CD4-positive, alpha-beta T cell treated with Interferon gamma for 1 hour (primary cell): ENCODE measurements around the gene ZNF516.

Experiments
- DNase-seq: peaks from one replicate; pipeline ENCODE4 v3.0.0-alpha.2; 2020

ZNF516 gene

DNA sequence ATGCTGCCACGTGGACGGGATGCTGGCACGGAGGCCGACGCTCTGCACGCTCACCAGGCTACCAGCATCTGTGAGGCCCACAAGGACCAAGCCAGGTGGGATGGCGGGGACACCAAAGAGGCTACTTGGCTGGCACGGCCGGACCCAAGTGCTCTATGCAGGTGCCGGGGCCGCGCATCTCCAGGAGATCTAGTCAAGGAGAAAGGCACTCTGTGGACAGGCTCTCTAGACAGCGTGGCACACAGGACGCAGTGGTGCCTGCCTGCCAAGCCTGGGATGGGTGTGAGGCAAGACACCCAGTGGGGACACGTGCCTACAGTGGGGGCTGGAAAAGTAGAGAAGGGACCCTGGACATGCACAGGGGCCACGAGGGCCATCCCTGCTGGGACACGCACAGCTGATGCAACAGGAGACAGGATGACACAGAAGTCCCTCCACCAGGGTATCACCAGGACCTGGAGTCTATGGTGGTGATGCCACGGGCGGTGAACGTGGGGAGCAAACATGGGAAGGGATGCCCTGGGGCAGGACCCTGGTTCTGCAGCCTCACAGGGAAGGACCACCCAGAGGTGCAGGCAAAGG lies 28.5 kb downstream of the ZNF516 start:
- no peak for DNase-seq

DNA sequence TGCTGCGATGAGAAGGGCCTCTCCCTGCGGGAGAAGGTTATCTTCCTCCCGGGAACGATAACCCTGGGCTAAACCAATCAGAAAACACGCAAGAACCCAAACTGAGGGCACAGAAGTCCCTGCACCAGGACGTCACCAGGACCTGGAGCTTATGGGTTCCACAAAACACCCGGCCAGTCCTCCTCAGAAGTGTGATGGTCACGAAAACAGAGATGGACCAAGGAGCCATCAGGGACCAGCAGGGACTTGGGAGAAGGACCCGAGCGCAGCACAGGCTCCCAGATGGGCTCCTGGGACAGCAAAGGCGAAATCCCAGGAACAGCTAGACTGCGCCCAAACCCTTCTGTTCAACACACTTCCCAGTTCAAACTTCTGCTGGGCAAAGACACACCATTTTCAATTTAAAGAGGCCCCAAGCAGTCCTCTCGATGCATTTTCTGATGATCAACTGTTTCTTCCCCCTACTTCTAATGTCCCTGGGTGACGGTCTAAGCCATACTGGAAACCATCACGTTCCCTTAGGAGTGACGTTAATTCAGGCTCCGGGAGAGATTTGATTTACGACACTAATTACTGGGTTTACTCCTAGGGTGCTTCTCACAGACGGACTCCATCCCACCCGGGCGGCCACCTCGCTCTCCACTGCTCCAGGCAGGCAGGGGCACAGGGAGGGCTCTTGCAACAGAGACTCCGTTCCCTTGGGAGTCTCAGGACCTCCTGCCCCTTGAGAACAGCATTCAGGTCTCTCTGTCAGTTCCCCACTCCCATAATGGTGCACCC lies 29.2 kb downstream of the ZNF516 start:
- DNase-seq: no peak

DNA sequence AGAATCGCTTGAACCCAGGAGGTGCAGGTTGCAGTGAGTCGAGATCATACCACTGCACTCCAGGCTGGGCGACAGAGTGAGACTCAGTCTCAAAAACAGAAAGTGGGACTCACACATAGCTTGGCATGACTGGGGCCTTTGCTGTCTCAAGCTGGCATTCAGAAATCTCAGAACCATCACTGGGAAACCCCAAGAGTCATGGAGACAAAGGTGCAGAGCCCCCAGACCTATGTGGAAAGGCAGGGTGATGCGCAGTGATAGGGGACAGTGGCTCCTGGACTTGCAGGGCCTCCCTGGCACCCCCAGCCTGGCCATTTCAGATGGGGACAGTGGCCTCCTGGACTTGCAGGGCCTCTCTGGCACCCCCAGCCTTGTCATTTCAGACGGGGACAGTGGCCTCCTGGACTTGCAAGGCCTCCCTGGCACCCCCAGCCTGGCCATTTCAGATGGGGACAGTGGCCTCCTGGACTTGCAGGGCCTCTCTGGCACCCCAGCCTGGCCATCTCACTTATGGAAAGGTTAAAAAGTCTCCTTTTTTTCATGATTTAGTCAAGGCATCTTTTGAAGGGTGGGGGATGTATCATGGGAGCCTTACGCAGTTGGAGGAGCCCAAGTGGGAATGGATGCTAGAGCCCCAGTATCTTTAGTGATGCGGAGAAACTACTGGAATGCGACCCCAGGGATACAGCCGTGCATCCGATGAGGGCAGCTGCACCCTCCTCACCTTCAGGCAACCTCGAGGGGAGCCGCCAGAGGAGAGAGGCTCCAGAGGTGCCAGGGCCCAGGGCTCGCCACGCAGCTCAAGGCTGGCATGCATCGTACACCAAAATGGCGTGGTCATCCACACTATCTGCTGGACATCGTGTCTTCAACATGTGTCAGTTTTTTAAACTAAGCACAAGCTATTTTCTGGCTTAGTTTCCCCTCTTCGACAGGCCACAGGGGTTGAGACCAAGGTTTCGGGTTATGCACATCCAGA lies 30.5 kb downstream of the ZNF516 start:
- DNase-seq: no peak

DNA sequence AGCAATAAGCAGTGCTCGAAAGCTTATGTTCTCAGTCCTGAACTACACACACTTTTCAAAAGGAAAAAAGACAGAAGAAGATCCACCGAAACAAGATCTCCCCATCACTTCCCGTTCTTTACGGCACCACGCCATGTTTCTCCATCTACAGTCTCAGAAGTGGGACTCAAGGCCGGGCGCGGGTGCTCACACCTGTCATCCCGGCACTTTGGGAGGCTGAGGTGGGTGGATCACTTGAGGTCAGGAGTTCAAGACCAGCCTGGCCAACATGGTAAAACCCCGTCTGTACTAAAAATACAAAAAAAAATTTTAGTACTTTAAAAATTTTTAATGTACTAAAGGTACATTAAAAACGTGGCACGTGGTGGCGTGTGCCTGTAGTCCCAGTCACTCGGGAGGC lies 31.2 kb downstream of the ZNF516 start:
- no peak for DNase-seq

DNA sequence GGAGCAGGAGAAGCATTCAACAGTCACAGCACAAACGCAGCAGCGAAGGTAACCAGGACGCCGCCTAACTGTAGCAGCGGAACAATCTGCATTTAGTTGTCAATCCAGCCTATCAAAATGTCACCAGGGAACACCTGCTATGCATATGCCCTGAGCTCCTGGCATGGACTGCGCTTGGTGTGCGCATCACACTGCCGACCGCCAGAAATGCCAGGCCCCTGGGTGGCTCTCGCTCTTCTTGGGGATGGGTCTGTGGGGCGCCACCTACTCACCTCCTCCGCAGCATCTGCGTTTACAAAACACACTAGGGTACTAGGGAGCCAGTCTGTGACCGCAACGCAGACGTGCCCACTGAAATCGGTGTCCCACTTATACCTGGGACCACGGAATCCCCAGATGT lies 31.7 kb downstream of the ZNF516 start:
- no peak for DNase-seq

DNA sequence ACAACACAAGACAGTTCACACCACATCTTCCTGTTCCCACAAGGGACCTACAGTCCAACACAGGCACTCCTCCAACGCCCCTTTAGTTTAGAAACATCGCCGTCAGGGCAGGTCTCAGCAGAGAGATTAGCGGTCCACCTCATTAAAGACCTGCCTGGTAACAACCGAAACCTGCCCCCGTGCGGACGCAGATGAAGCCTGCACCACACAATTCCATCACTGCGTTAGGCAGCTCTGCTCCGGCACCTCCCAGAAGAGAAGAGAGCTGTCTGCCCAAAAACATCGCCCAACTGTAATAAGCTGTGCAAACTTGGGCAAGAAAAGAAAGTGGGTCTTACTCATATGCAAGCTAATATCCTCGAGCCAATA lies 32.7 kb downstream of the ZNF516 start:
- DNase-seq: no peak

DNA sequence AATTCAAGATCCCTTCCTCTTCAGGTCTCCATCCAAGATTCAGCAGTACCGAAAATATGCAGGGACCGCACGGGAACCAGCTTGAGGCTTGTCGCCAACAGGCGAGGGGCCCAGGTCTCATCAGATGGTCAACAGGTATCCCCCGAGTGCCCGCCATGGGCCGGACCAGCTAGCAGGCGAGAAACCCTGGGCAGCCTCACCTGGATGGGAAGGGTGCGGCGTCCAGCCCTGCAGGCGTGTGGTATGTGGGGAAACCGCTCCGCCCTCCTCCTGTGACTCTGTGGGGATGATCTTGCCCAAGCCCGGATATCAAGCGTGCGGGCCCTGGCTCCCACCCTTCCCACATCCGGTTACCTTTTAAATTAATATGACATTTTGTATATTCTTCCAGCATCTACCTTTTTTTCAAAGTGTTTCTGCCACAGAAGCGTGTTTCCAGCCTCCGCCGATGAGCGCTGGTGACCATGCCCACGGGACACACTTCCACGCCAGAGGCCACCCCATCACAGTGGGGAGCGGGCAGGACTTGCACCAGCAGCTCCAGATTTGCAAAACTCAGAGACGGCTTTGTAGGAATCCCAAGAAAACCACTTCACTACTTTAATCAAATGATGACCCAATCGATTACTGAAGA lies 33.2 kb downstream of the ZNF516 start:
- no peak for DNase-seq

DNA sequence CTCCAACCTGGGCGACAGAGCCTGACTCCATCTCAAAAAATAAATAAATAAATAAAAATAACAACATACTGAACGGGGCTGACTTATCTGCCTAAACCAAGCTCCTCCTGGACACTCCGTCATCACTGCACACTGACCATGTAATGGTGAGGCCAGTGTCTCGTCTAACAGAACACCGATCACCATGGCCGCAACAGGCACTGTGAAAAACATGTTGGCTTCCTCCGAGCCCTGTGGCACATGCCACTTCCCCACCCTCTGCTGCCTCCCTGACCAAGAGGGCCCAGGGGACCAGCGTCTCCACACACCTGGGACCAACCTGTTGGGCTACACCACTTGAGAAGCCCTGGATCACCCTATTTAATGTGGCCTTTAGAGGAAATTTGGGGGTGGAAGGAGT lies 33.9 kb downstream of the ZNF516 start:
- DNase-seq: no peak

DNA sequence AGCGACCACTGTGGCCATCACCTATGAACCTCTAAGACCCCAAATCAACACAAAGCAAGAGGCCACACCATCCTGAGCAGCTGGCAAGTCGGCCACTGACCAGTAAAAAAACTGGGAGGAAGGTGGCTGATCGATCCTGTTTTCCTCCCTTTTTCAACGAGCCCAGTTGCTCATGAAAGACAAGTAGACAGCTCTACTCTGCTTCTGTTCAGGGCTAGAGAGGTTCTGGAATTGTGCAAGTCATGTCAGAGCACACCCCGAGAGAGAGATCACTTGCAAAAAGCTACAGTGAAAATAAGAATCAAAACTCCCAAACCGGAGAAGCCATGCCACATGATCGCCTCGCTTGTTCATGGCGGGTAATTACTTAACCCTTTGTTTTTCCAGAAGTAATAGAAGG lies 34.6 kb downstream of the ZNF516 start:
- no peak for DNase-seq

DNA sequence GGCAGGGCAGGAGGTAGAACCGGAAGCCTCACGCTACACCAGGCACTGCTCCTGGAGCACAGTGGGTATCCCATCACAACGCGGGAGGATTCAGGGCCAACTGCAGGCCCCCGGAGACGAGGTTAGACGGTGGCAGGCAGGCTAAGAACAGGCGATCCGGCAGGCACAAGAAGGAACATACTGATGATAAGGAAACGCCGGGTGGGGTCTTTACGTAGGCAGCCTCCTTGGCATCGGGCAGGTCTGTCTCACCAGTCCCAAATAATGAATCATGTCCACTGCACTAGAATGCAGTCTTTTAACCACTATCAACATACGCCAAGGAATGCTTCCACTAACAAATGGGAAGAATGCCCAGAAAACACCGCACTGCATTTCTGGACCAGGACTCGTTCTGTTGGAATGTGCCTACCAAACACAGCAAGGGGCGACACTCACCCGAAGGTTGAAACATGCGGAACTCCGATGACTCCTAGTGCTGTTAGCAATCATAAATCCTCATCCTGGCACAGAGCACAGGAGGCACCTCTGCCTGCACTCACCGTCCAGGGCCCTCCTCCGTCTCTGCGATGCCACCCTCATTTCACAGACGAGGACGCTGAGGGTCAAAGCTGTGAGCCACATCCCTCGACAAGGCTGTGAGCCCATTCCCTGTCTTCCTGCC lies 35.2 kb downstream of the ZNF516 start:
- DNase-seq: no peak

DNA sequence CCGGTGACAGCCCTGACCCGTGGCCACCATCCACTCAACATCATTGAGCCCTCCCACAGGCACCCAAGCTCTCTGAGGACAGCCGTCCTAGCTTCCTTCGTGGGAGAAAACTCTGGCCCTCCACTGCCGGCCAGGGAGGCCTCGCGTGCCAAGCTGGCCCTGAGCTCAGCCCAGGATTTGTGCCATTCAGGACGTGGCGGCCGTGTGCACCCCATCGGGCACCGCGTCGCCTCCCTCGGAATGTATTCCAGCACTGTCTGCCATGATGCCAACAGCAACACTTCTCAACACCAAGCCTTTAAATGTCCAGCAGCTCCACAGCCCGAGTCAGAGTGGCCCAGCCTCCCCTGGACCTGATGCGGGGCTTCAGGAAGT lies 35.7 kb downstream of the ZNF516 start:
- DNase-seq: no peak

DNA sequence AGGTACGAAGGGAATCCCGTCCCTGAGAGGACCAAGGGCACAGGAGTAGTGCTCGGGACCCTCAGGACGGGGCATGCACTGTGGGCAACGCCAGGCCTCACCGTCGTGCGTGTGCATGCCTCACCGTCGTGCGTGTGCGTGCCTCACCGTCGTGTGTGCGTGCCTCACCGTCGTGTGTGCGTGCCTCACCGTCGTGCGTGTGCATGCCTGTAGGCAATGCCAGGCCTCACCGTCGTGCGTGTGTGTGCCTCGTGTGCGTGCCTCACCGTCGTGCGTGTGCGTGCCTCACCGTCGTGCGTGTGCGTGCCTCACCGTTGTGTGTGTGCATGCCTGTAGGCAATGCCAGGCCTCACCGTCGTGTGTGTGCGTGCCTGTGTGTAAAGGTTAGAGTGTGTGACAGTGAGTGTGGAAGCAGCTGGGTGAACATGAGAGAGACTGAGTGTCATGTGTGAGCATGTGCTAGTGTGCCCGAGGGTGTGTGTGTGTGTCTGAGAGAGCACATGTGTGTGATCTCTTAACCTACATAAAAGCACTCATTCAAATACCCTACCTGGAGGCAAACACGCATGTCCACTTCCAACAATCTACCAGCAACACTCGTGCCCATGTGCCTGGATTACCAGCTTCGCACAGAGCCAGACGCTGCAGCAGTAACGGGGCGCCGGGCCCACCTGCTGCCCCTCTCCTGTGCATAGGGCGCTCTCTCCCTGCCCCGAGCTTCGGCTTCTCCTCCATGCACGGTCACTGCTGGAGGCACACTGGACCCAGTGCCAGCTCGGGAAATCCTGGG lies 36.3 kb downstream of the ZNF516 start:
- no peak for DNase-seq

DNA sequence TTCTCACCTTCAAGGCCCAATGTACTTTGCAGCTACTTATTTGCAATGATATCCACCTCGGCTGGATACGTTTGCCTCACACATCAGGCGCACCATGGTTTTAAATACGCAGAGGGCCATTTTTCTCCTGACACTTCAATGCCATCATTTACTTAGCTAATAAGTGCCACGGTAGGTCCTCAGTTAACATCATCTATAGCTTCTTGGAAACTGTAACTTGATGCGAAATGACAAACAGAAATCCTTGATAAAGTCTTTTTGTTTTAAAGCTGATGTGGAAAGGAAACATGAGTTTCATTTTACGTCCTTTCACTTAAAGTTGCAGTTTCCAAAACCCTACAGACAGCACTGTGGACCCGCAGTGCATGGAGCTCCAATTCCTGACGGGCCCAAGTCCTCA lies 37.1 kb downstream of the ZNF516 start:
- DNase-seq: no peak

DNA sequence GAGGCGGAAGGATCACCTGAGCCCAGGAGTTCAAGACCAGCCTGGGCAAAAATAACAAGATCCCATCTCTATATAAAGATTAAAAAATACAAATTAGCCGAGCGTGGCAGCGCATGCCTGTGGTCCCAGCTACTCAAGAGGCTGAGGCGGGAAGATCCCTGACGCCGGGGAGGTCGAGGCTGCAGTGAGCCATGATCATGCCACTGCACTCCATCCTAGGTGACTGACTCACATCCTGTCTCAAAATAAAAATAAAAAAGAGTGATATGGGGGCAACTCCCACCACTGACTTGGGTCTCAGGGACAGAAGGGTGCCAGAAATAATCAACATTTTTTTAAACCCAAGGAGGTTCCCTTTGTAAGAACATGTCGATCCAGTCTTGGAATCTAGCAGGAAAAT lies 37.6 kb downstream of the ZNF516 start:
- DNase-seq: no peak

DNA sequence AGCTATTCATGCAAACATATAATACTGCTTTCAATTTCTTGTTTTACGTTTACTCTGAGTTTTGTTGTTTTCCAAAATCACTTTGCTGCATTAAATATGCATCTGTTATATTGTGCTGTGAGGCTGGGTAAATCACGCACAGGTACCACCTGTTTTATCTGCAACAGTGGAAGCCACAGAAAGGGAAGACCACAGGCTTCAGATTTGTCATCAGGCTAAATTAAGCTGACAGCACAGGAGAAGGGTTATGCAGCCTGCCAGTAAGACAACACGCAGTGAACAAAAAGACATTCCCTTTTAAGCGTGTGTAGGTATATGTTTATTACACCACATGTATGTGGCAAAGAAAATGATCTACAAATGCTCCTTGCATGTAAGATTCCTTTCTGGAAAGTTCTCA lies 38.2 kb downstream of the ZNF516 start:
- no peak for DNase-seq

DNA sequence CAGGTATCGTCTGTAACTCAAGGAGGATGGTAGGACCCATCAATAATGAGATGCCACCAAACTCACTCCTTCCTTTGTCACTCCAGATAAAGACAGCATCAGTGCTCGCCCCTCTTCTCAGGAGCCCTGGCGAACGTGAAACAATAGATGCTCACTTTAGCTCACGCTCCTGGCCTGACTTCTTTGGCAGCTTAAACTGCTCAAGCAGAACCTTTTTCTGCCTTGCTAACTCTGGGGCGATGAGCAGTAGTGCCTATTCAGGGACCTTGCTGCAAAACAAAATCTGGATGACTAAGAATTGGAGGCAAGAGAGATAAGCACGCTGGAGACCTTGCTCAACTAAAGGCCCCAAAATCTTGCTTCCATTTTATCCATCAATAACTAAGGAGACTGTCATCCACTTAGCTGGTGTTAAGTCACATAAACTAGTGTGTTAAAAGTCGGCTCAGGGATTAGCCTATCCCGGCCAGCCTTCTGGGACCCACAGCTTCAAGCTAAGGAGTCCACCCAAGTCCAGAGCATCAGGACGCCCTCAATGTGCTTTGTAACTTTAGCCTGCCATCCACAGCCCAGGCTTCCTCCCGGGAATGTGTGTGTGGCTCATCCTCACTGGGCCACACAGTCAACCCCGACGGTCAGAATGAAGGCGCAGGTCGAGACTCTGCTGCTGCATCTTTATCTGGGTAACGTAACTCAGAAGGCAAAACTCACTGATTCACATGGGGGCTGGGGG lies 38.9 kb downstream of the ZNF516 start:
- DNase-seq: no peak

DNA sequence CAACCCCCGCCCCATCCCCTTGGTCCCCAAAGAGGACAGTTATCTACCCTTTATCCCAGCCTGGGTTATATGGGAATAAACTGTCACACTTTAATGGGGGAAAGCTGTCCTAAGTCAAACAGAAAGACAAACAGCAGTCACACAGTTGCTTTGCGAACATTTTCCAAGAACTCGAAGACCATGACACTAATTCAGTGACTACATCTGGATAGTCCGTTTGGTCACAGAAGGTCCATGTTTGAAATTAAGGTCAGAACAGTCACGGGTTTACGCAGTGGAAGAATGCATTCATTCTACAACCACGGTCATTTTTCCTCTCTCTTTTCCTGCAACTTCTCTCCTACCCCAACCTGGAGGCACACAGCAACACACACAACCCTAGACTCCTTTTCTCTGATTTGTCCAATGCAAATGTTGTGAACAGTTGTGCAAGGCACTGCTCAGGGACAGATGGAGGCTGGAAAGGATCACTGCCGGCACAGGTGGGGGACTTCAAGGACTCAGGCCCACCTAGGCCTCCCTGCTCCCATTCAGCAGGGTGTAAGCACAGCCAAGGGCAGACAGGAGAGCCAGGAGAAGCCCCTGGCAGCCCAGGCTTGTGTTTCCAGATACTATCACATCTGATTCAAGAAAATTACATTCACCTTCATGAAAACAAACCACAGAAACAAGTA lies 39.9 kb downstream of the ZNF516 start:
- DNase-seq: no peak

DNA sequence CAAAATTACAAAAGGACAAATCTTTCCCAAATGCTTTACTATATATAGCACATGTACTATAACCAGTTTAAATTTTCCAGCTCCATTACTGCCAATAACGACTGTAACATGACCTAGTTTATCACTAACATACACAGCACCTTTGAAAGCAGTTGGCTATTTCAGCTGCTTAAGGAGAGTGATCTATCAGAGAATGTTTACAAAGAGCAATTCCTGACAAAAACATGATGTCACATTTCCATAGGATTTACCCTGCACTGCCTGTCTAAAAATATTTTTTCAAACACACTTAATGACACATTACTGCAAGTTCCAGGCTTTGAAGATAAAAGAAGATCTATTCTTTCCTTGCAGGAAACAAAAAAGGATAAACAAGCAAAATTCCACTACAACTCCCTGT lies 40.6 kb downstream of the ZNF516 start:
- DNase-seq: no peak

DNA sequence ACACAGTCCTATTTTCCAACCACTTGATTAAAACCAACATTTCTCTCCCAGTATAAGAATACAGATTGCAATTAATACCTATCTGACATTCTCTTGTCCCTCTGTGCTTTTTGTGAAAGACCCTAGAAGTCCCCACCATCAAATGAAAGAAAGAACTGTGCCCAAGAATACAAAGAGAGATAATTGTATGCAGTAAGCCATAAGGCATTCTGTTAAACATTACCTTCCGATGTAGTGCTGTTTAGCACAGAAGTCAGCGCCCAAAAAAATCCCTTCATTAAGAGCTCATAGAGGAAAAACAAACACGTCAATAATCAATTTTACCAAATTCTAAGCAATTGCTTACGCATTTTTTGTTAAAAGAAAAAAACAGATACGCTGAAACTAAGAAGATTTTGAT lies 41.1 kb downstream of the ZNF516 start:
- DNase-seq: no peak

DNA sequence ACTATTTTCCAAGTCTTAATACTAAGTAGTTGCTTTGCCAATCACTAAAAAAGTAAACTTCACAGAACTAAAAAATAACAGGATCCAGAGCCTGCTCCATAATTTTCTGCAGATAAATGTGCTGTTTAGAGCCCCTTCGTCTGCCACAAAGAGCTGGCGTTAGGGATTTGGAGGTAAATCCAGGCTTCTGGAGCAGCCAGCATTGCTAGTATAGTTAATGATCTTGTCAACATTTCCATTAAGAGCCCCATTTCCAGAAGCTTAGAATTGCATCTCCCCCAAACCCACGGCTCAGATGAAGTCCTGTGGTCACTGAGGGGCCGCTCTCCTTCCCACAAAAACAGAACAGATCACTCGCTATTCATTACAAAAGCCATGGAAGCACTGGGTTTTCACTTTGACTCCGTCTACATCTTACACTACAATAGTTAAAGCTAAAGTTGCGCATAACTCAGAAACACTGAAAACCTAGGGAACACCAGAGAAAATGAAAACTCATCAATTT lies 41.9 kb downstream of the ZNF516 start:
- no peak for DNase-seq
